Progenitor cell of endocrine pancreas (in vitro differentiated cells): ENCODE results near the gene HERC3. TPM values are rescaled to one million over a fixed set of nuclear protein-coding genes. Genes with fewer than 3 reads are reported as not detected.

Source experiments
- DNase-seq: peaks from one replicate; pipeline ENCODE4 v3.0.0; 2021; ENCODE audit warnings: low spot score; ENCODE audit not compliant: unreplicated experiment
- H3K27ac Mint-ChIP-seq: 2 replicates; pipeline ENCODE4 v1.8.0; 2021; ENCODE audit warnings: mild to moderate bottlenecking, moderate library complexity, mixed read lengths
- H3K27me3 Mint-ChIP-seq: 2 replicates; pipeline ENCODE4 v1.8.0; 2021; ENCODE audit warnings: mixed read lengths
- H3K36me3 Mint-ChIP-seq: 2 replicates; pipeline ENCODE4 v1.8.0; 2022; ENCODE audit warnings: mixed read lengths; ENCODE audit not compliant: insufficient read depth
- H3K4me1 Mint-ChIP-seq: 2 replicates; pipeline ENCODE4 v1.8.0; 2021; ENCODE audit warnings: low read depth, mixed read lengths
- H3K4me3 Mint-ChIP-seq: 2 replicates; pipeline ENCODE4 v1.8.0; 2021; ENCODE audit warnings: low read depth, mild to moderate bottlenecking, moderate library complexity, mixed read lengths
- H3K9me3 Mint-ChIP-seq: 2 replicates; pipeline ENCODE4 v1.8.0; 2021; ENCODE audit warnings: low read depth, mixed read lengths
- CTCF ChIP-seq: fragments of 200-600 bp; sonication (generic); IDR thresholded peaks from one replicate; pipeline ENCODE4 v1.5.0; 2021; ENCODE audit warnings: antibody characterized with exemption, mild to moderate bottlenecking; ENCODE audit not compliant: unreplicated experiment
- total RNA-seq: library from RNA; stranded (reverse); gene quantifications from 2 replicates; pipeline ENCODE4 v1.2.1, GENCODE V29; 2021

Gene HERC3
- total RNA-seq, 1 donor from 2014 or later: 7.1 TPM

- Mint-ChIP-seq H3K27ac (no peak overlapping the region), H3K9me3 (no peaks in the 10 kb centered on the region), H3K27me3 (no peaks in the 10 kb centered on the region), H3K36me3 (peaks cover 12% of the 10 kb centered on the region), H3K4me1 (peaks cover 17% of the 10 kb centered on the region), H3K4me3 (no peak overlapping the region)
- no peak for DNase-seq
- no peak for TF ChIP-seq CTCF
Observed at GRCh38 chr4:88735564-88735963, 143.3 kb downstream of the HERC3 start.

DNA sequence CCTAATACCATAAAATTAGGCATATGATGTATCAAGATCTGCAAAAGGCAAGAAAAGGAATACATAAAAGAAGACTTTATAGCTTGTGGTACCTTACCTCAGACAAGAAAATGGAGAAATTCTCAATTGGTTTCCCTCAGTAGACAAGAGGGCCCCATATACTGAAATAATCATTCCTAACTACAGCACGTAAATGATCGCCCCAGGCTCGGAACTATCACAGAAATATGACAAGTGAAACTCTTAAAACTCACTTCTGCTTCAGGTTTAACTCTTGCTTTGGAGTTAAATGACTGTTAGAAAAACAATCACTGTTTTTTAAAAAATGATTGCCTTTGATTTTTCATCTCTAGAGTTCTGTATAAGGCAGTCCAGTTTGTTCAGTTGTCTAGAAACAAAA, 144.0 kb downstream of the HERC3 start:
- Mint-ChIP-seq H3K27ac (peak overlapping the region; percentile 63), H3K4me1 (peaks cover 17% of the 10 kb centered on the region), H3K36me3 (peaks cover 9% of the 10 kb centered on the region), H3K9me3 (no peaks in the 10 kb centered on the region), H3K4me3 (no peak overlapping the region), H3K27me3 (no peaks in the 10 kb centered on the region)
- no peak for DNase-seq
- no peak for TF ChIP-seq CTCF

GRCh38 chr4:88737307-88737941, 145.1 kb downstream of the HERC3 start:
- Mint-ChIP-seq H3K9me3 (no peaks in the 10 kb centered on the region), H3K27me3 (no peaks in the 10 kb centered on the region), H3K4me3 (peak overlapping the region; percentile 33), H3K27ac (peak overlapping the region; percentile 94), H3K36me3 (peaks cover 10% of the 10 kb centered on the region), H3K4me1 (peaks cover 17% of the 10 kb centered on the region)
- TF ChIP-seq CTCF: no peak
- no peak for DNase-seq

- peaks cover 17% of the 10 kb centered on the region for H3K4me1 Mint-ChIP-seq
- no peak overlapping the region for H3K4me3 Mint-ChIP-seq
- no peak for DNase-seq
- TF ChIP-seq CTCF: no peak
- peak overlapping the region; percentile 94 for H3K27ac Mint-ChIP-seq
- H3K27me3 Mint-ChIP-seq: no peaks in the 10 kb centered on the region
- no peaks in the 10 kb centered on the region for H3K9me3 Mint-ChIP-seq
- H3K36me3 Mint-ChIP-seq: peaks cover 11% of the 10 kb centered on the region
Observed at GRCh38 chr4:88738180-88738579, 145.9 kb downstream of the HERC3 start.

DNA sequence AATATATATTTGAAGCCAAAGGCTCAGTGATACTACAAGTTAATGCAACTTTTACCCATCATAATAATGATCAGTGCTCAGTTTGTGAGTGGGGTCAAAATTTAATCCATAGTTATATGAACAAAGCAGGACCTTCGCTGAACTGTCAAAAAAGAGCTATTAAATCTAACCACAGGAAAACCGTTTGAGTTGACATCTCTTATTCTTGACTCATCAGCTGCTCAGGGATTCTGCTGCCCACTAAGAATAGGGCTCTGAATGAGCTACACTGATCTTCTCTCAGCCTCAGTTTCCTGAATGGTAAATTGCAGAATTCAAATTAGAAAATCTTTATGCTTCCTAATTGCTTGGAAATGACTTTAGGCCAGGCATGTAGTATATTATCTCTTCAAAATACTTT, 150.3 kb downstream of the HERC3 start:
- Mint-ChIP-seq H3K9me3 (no peaks in the 10 kb centered on the region), H3K4me3 (no peak overlapping the region), H3K36me3 (peaks cover 18% of the 10 kb centered on the region), H3K4me1 (peaks cover 7% of the 10 kb centered on the region), H3K27ac (no peak overlapping the region), H3K27me3 (no peaks in the 10 kb centered on the region)
- TF ChIP-seq CTCF: no peak
- DNase-seq: no peak
